Measurements from ENCODE around the gene MAGI3. TPM values are rescaled to one million over a fixed set of nuclear protein-coding genes. Genes with fewer than 3 reads are reported as not detected.
A peak's percentile ranks its signal among the peaks of the same experiment; 100 is the strongest.

Gene MAGI3
- total RNA-seq, 4 donors from 2014 or later, result 14.4 to 28.2 (median 24.4) TPM

- intact Hi-C loops (cut with DNase I), result no loop called here
- H3K4me3 ChIP-seq, result no peak overlapping the region
- H3K9me3 ChIP-seq, result no peaks in the 10 kb centered on the region
- WGBS, 2 donors, result 77 to 82% methylated on average over 3 of the region's 3 CpGs
- no peak overlapping the region for H3K27ac ChIP-seq
- H3K4me1 ChIP-seq, result peaks cover 0 to 8% (median 0%) of the 10 kb centered on the region in 3 donors
- H3K36me3 ChIP-seq, result no peaks in the 10 kb centered on the region
- H3K27me3 ChIP-seq, result no peaks in the 10 kb centered on the region
- DNase-seq, result no peak
- TF ChIP-seq CTCF (IDR thresholded peaks at IDR 0.05) (no peak), POLR2A (IDR thresholded peaks at IDR 0.05) (no peak)
Observed at GRCh38 chr1:113370868-113371267, 19.4 kb upstream of the MAGI3 start.

DNA sequence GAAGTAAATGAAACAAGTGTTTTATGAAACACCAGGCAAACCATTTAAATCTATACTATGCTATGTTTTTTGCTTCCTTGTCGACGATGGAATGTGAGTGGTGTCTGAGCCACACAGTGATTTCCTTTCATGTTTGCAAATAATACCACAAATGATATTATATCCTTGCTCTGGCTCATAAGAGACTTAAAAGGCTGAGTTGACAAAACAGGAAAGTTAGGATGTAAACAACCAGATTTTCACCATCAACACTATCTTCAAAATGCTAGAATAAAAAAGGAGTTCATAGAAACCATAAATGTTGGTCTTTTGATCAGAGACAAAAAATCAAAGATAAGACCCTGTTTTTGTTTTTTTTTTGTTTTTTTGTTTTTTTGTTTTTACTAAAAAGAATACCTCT lies 17.8 kb upstream of the MAGI3 start:
- Histone ChIP-seq H3K4me1 (peaks cover 0 to 12% (median 0%) of the 10 kb centered on the region in 3 donors), H3K36me3 (no peaks in the 10 kb centered on the region), H3K4me3 (no peak overlapping the region), H3K9me3 (no peaks in the 10 kb centered on the region), H3K27me3 (no peaks in the 10 kb centered on the region), H3K27ac (no peak overlapping the region)
- no peak for DNase-seq
- WGBS, 2 donors, result 69 to 74% methylated on average over 2 of the region's 2 CpGs
- TF ChIP-seq CTCF (IDR thresholded peaks at IDR 0.05) (no peak), POLR2A (IDR thresholded peaks at IDR 0.05) (no peak)
- intact Hi-C loops (cut with DNase I), result no loop called here

DNA sequence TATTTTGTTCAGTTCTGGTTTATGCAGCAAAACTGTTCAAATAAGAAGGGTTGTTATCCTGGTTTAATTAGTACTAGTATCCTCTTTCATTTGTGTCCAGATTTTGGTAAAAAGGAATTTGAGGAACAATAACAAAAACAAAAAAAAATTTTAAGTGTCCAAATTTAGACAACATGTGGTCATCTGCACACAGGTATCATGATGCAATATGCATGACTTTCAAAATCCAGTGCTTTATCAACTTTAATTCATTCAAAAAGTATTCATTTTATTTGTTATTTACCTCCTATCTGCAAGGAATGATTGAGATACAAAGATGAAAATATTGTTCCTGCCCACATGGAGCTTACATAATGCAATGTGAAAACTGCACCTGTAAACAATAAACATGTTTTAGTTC lies 16.7 kb upstream of the MAGI3 start:
- no peak overlapping the region for H3K27ac ChIP-seq
- no peak for DNase-seq

GRCh38 chr1:113375878-113376277 lies 14.4 kb upstream of the MAGI3 start:
- WGBS, 2 donors, result 27 to 32% methylated on average over 4 to 5 of the region's 5 CpGs
- Histone ChIP-seq H3K27ac (no peak overlapping the region), H3K4me1 (peaks cover 0 to 12% (median 0%) of the 10 kb centered on the region in 3 donors), H3K27me3 (no peaks in the 10 kb centered on the region), H3K36me3 (no peaks in the 10 kb centered on the region), H3K4me3 (peak overlapping the region in 3 of 4 donors; percentile 5 to 51 (median 13)), H3K9me3 (no peaks in the 10 kb centered on the region)
- no peak for DNase-seq
- TF ChIP-seq POLR2A (IDR thresholded peaks at IDR 0.05) (no peak), CTCF (IDR thresholded peaks at IDR 0.05) (no peak)
- intact Hi-C loops (cut with DNase I), result no loop called here

More for the DNA sequence above, 16.7 kb upstream of the MAGI3 start:
- Histone ChIP-seq H3K4me1 (peaks cover 0 to 12% (median 0%) of the 10 kb centered on the region in 3 donors), H3K27me3 (no peaks in the 10 kb centered on the region), H3K4me3 (no peak overlapping the region), H3K36me3 (no peaks in the 10 kb centered on the region), H3K9me3 (no peaks in the 10 kb centered on the region)
- intact Hi-C loops (cut with DNase I), result no loop called here
- TF ChIP-seq POLR2A (IDR thresholded peaks at IDR 0.05) (no peak), CTCF (IDR thresholded peaks at IDR 0.05) (no peak)

GRCh38 chr1:113380075-113380474 lies 10.2 kb upstream of the MAGI3 start:
- Histone ChIP-seq H3K36me3 (no peaks in the 10 kb centered on the region), H3K9me3 (no peaks in the 10 kb centered on the region), H3K4me1 (peaks cover 0 to 11% (median 0%) of the 10 kb centered on the region in 3 donors), H3K4me3 (no peak overlapping the region), H3K27me3 (no peaks in the 10 kb centered on the region), H3K27ac (no peak overlapping the region)
- TF ChIP-seq POLR2A (IDR thresholded peaks at IDR 0.05), result no peak
- intact Hi-C loops (cut with DNase I), result no loop called here
- DNase-seq, result no peak
- 92 to 97% methylated on average over 3 of the region's 3 CpGs for WGBS, 2 donors

DNA sequence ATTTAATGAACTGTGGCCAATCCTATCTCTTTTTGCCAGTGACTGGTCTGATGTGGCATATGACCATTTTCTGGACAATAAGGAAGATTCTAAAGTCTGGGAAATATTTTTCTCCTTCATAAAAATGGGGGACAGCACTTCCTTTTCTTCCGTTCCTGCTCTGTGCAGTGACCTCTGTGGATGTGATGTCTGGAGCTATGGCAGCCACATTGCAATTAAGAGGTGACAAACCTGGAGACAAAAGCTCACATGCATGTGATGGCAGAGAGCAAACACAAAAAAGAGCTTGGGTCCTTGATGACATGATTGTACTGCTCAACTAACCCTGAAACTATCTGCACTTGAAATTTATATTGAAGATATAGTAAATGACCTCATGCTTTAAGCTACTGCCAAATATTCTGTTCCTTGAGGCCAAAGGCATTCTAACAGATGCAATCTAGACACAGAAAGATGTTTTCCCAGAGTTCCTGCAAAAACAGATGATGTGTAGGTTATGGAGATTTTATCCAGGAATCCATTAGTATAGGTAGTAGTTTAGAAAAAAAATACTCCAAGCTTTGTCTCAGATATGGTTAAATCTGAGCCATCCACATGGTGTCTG lies 2.2 kb upstream of the MAGI3 start:
- Histone ChIP-seq H3K36me3 (no peaks in the 10 kb centered on the region), H3K9me3 (no peaks in the 10 kb centered on the region), H3K4me1 (peaks cover 11 to 35% (median 14%) of the 10 kb centered on the region in 3 donors), H3K27ac (peak overlapping the region in 1 of 4 donors; percentile 94), H3K27me3 (no peaks in the 10 kb centered on the region), H3K4me3 (no peak overlapping the region)
- TF ChIP-seq POLR2A (IDR thresholded peaks at IDR 0.05) (no peak), CTCF (IDR thresholded peaks at IDR 0.05) (no peak)
- DNase-seq, result no peak
- intact Hi-C loops (cut with DNase I), result no loop called here
- 91 to 100% methylated on average over 1 of the region's 1 CpG for WGBS, 2 donors
